ENCODE data around the gene NEDD4L.

GRCh38 chr18:58087928-58088690 is 44.1 kb downstream of the NEDD4L start:
- TF ChIP-seq CTCF (IDR thresholded peaks at IDR 0.05; ENCODE audit: low read depth, low read length) = no peak
- TF ChIP-seq POLR2A (IDR thresholded peaks at IDR 0.05; ENCODE audit: extremely low read depth, insufficient read length) = no peak
- no peak for TF ChIP-seq MAX (IDR thresholded peaks at IDR 0.05; ENCODE audit: low read depth, low read length)
- no peak for TF ChIP-seq MYC (IDR thresholded peaks at IDR 0.05; ENCODE audit: low read depth, low read length)
